ENCODE data around the gene LPCAT3.
"Not testable (repeated sequence)": the region's sequence is repeated elsewhere in the genome, so short reads cannot be mapped to it uniquely, and the experiment has no call there.

The LPCAT3 gene

GRCh38 chr12:7037411-7037810 is 19.1 kb upstream of the LPCAT3 start:
- DNase-seq (ENCODE audit: low read depth in 2 of 2): not testable (repeated sequence)

- no peak for DNase-seq (ENCODE audit: low read depth in 2 of 2)
These were observed 17.2 kb upstream of the LPCAT3 start for GRCh38 chr12:7035463-7035862.

- no peak for DNase-seq (ENCODE audit: low read depth in 2 of 2)
These were observed 16.2 kb upstream of the LPCAT3 start for GRCh38 chr12:7034464-7034863.

GRCh38 chr12:7032990-7033389 is 14.7 kb upstream of the LPCAT3 start:
- DNase-seq (ENCODE audit: low read depth in 2 of 2): no peak

GRCh38 chr12:7031306-7031705 is 13.0 kb upstream of the LPCAT3 start:
- DNase-seq (ENCODE audit: low read depth in 2 of 2): no peak

- no peak for DNase-seq (ENCODE audit: low read depth in 2 of 2)
These were observed 8.6 kb upstream of the LPCAT3 start for GRCh38 chr12:7026854-7027253.

- DNase-seq (ENCODE audit: low read depth in 2 of 2): no peak
These were observed 4.8 kb upstream of the LPCAT3 start for GRCh38 chr12:7023114-7023513.

- DNase-seq (ENCODE audit: low read depth in 2 of 2): no peak
These were observed 3.7 kb upstream of the LPCAT3 start for GRCh38 chr12:7021956-7022355.

- DNase-seq (ENCODE audit: low read depth in 2 of 2): no peak
These were observed 830 bp upstream of the LPCAT3 start for GRCh38 chr12:7019043-7019569.

GRCh38 chr12:7017870-7018349 is 366 bp downstream of the LPCAT3 start:
- peak in 1 of 2 donors; percentile 8 for DNase-seq (ENCODE audit: low read depth in 2 of 2)

GRCh38 chr12:7016958-7017571 is 1.2 kb downstream of the LPCAT3 start:
- no peak for DNase-seq (ENCODE audit: low read depth in 2 of 2)

GRCh38 chr12:7015555-7016370 is 2.5 kb downstream of the LPCAT3 start:
- DNase-seq (ENCODE audit: low read depth in 2 of 2): no peak

- DNase-seq (ENCODE audit: low read depth in 2 of 2): no peak
These were observed 5.2 kb downstream of the LPCAT3 start for GRCh38 chr12:7013101-7013500.

- DNase-seq (ENCODE audit: low read depth in 2 of 2): no peak
These were observed 6.2 kb downstream of the LPCAT3 start for GRCh38 chr12:7012024-7012607.

- not testable (repeated sequence) for DNase-seq (ENCODE audit: low read depth in 2 of 2)
These were observed 6.9 kb downstream of the LPCAT3 start for GRCh38 chr12:7011398-7011797.

- DNase-seq (ENCODE audit: low read depth in 2 of 2): no peak
These were observed 8.8 kb downstream of the LPCAT3 start for GRCh38 chr12:7009512-7009911.

- DNase-seq (ENCODE audit: low read depth in 2 of 2): no peak
These were observed 9.4 kb downstream of the LPCAT3 start for GRCh38 chr12:7008864-7009263.

GRCh38 chr12:7006639-7007038 is 11.6 kb downstream of the LPCAT3 start:
- no peak for DNase-seq (ENCODE audit: low read depth in 2 of 2)

- DNase-seq (ENCODE audit: low read depth in 2 of 2): no peak
These were observed 13.0 kb downstream of the LPCAT3 start for GRCh38 chr12:7005311-7005710.

GRCh38 chr12:7004840-7005239 is 13.4 kb downstream of the LPCAT3 start:
- no peak for DNase-seq (ENCODE audit: low read depth in 2 of 2)

- DNase-seq (ENCODE audit: low read depth in 2 of 2): no peak
These were observed 13.9 kb downstream of the LPCAT3 start for GRCh38 chr12:7004287-7004803.

- no peak for DNase-seq (ENCODE audit: low read depth in 2 of 2)
These were observed 16.2 kb downstream of the LPCAT3 start for GRCh38 chr12:7001921-7002591.
